CD4-positive, alpha-beta T cell (primary cell): ENCODE results near the gene KPNA6. TPM values are rescaled to one million over a fixed set of nuclear protein-coding genes. Genes with fewer than 3 reads are reported as not detected.
"Not testable (repeated sequence)": the region's sequence is repeated elsewhere in the genome, so short reads cannot be mapped to it uniquely, and the experiment has no call there.

Experiments
- ATAC-seq: fragments of 200-7000 bp; cut with Tn5 transposase; one replicate; pipeline ENCODE4 v1.10.0; 2022; ENCODE audit warnings: mild to moderate bottlenecking; ENCODE audit not compliant: poor library complexity
- CTCF ChIA-PET: fragments of 350-600 bp; sonication (Branson Sonifier 250); formaldehyde crosslinking; loops from one replicate; lab custom pipeline; 2021; ENCODE audit warnings: antibody characterized with exemption, inconsistent platforms; lab: Charles Lee
- POLR2A ChIA-PET: fragments of 350-600 bp; sonication (Branson Sonifier 250); formaldehyde crosslinking; loops from one replicate; lab custom pipeline; 2021; ENCODE audit warnings: antibody characterized with exemption, inconsistent platforms; lab: Charles Lee
- DNase-seq, 14 experiments: peaks; one replicate each; pipeline ENCODE4 v3.0.0-alpha.2; 2013 to 2020; ENCODE audit warnings: mixed read lengths in 2 of 14
- H3K27ac ChIP-seq, 2 donors: one replicate each; pipeline versions ENCODE4 v1.5.1 to v1.7.0; 2013; ENCODE audit warnings: low read length in 2 of 2, low read depth in 1 of 2, mild to moderate bottlenecking in 1 of 2
- H3K27me3 ChIP-seq, 2 experiments: 1 replicate in 1 of 2; 2 replicates in 1 of 2; pipeline versions ENCODE4 v1.6.1 to v1.7.0; 2013; ENCODE audit warnings: low read length in 2 of 2, control low read depth in 1 of 2, mild to moderate bottlenecking in 1 of 2, moderate library complexity in 1 of 2; ENCODE audit not compliant: insufficient read depth in 2 of 2, control insufficient read depth in 1 of 2
- H3K36me3 ChIP-seq: one replicate; pipeline ENCODE4 v1.6.1; 2013; ENCODE audit warnings: low read length, control low read depth; ENCODE audit not compliant: insufficient read depth
- H3K4me1 ChIP-seq: one replicate; pipeline ENCODE4 v1.6.1; 2013; ENCODE audit warnings: low read length, control low read depth; ENCODE audit not compliant: insufficient read depth
- H3K4me3 ChIP-seq: one replicate; pipeline ENCODE4 v1.5.1; 2013; ENCODE audit warnings: mild to moderate bottlenecking, low read length, moderate library complexity
- H3K9me3 ChIP-seq, 2 experiments: 1 replicate in 1 of 2; 2 replicates in 1 of 2; pipeline versions ENCODE4 v1.6.1 to v1.7.0; 2013; ENCODE audit warnings: low read length in 2 of 2, mild to moderate bottlenecking in 2 of 2, control low read depth in 1 of 2, moderate library complexity in 1 of 2; ENCODE audit not compliant: control insufficient read depth in 1 of 2, insufficient read depth in 1 of 2
- H3K27ac Mint-ChIP-seq: one replicate; pipeline ENCODE4 v1.8.0; 2020; ENCODE audit warnings: mixed read lengths
- H3K27me3 Mint-ChIP-seq: one replicate; pipeline ENCODE4 v1.8.0; 2021; ENCODE audit warnings: mixed read lengths
- H3K36me3 Mint-ChIP-seq: one replicate; pipeline ENCODE4 v1.8.0; 2021; ENCODE audit warnings: low read depth, mixed read lengths
- H3K4me1 Mint-ChIP-seq: one replicate; pipeline ENCODE4 v1.8.0; 2021; ENCODE audit warnings: low read depth, mixed read lengths
- H3K4me3 Mint-ChIP-seq: one replicate; pipeline ENCODE4 v1.8.0; 2020; ENCODE audit warnings: mild to moderate bottlenecking, mixed read lengths
- H3K9me3 Mint-ChIP-seq: one replicate; pipeline ENCODE4 v1.8.0; 2020; ENCODE audit warnings: mixed read lengths
- CTCF ChIP-seq: fragments of 200-600 bp; IDR thresholded peaks from one replicate; pipeline ENCODE4 v1.8.0; 2022; ENCODE audit warnings: antibody characterized with exemption, mild to moderate bottlenecking
- intact Hi-C, 2 experiments: fragments of 100-400 bp; cut with DNase I in 1 of 2; cut with micrococcal nuclease in 1 of 2; formaldehyde crosslinking; loops; one replicate each; pipeline versions ENCODE4 v1.15.1 to v1.9.0; 2023 to 2025; cut with DNase I, micrococcal nuclease
- total RNA-seq, 174 experiments: library from RNA in 2 of 174; stranded (reverse) in 2 of 174; gene quantifications; one replicate each; pipeline ENCODE4 v1.2.3 and lab custom pipeline; 2021 to 2026

KPNA6 gene
- total RNA-seq, 2 experiments from 2014 or later: 47.1 to 47.8 TPM

DNA sequence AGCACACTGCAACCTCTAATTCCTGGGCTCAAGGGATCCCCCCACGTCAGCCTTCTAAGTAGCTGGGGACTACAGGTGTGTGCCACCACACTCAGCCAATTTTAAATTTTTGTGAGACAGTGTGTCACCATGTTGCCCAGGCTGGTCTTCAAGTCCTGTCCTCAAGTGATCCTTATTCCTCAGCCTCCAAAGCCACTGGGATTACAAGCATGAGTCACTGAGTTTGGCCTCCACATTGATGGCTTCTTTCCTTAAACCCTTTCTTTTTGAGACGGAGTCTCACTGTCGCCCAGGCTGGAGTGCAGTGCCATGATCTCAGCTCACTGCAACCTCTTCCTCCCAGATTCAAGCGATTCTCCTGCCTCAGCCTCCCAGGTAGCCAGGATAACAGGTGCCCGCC, 7.6 kb downstream of the KPNA6 start:
- no peaks in the 10 kb centered on the region for H3K27me3 Mint-ChIP-seq
- H3K36me3 Mint-ChIP-seq: peaks cover 22% of the 10 kb centered on the region
- H3K27ac ChIP-seq: no peak overlapping the region
- CTCF ChIA-PET: no interaction called here
- H3K27me3 ChIP-seq: no peaks in the 10 kb centered on the region
- H3K4me3 Mint-ChIP-seq: no peak overlapping the region
- H3K4me1 ChIP-seq: peaks cover 68% of the 10 kb centered on the region
- no peaks in the 10 kb centered on the region for H3K9me3 ChIP-seq
- no peaks in the 10 kb centered on the region for H3K9me3 Mint-ChIP-seq
- peaks cover 65% of the 10 kb centered on the region for H3K4me1 Mint-ChIP-seq
- no peak overlapping the region for H3K4me3 ChIP-seq
- no peak for TF ChIP-seq CTCF
- ATAC-seq (no peak), DNase-seq (no peak)
- intact Hi-C loops: no loop called here
- POLR2A ChIA-PET: no interaction called here
- no peak overlapping the region for H3K27ac Mint-ChIP-seq
- H3K36me3 ChIP-seq: peaks cover 14% of the 10 kb centered on the region

GRCh38 chr1:32116531-32116930, 8.7 kb downstream of the KPNA6 start:
- Mint-ChIP-seq H3K27me3 (no peaks in the 10 kb centered on the region), H3K4me1 (peaks cover 65% of the 10 kb centered on the region), H3K27ac (no peak overlapping the region), H3K4me3 (no peak overlapping the region), H3K9me3 (no peaks in the 10 kb centered on the region), H3K36me3 (peaks cover 18% of the 10 kb centered on the region)
- Histone ChIP-seq H3K27ac (no peak overlapping the region), H3K4me3 (no peak overlapping the region), H3K9me3 (no peaks in the 10 kb centered on the region), H3K4me1 (peaks cover 71% of the 10 kb centered on the region), H3K27me3 (no peaks in the 10 kb centered on the region), H3K36me3 (peaks cover 14% of the 10 kb centered on the region)
- CTCF ChIA-PET: no interaction called here
- POLR2A ChIA-PET: interaction anchor here (1.5 kb wide), 1 partner anchor 9 kb away, joined by 7 read pairs; the partner anchor contains the start of gene KPNA6
- no peak for TF ChIP-seq CTCF
- ATAC-seq: no peak
- intact Hi-C loops: no loop called here
- no peak for DNase-seq

DNA sequence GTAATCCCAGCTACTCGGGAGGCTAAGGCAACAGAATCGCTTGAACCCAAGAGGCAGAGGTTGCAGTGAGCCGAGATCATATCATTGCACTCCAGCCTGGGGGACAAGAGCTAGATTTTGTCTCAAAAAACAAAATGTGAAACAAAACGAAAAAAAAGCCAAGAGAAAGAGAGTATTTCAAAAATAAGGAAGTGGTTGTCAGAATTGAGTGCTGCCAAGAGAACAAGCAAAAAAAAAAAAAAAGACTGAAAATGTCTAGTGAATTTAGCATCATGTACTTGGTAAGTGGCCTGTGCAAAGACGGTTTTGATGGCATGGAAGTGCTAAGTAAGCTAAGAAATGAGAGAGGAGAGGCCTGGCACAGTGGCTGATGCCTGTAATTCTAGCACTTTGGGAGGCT, 14.3 kb downstream of the KPNA6 start:
- H3K36me3 Mint-ChIP-seq: peaks cover 5% of the 10 kb centered on the region
- CTCF ChIA-PET: interaction anchor here (1.2 kb wide), 1 partner anchor 13 kb away, joined by 4 read pairs; no protein-coding TSS in a partner anchor
- TF ChIP-seq CTCF: no peak
- POLR2A ChIA-PET: interaction anchor here (0.5 to 3.3 kb wide), 5 partner anchors 14 to 215 kb away, joined by 3 to 18 read pairs (median 3); partner anchors contain the start of genes KPNA6 and LCK
- H3K27me3 ChIP-seq: no peaks in the 10 kb centered on the region
- H3K27me3 Mint-ChIP-seq: no peaks in the 10 kb centered on the region
- DNase-seq (no peak), ATAC-seq (no peak)
- H3K4me3 Mint-ChIP-seq: peak overlapping the region; percentile 8
- H3K27ac ChIP-seq: no peak overlapping the region
- peaks cover 44% of the 10 kb centered on the region for H3K4me1 ChIP-seq
- peak overlapping the region; percentile 57 for H3K27ac Mint-ChIP-seq
- no peaks in the 10 kb centered on the region for H3K36me3 ChIP-seq
- no peaks in the 10 kb centered on the region for H3K9me3 ChIP-seq
- H3K4me3 ChIP-seq: no peak overlapping the region
- intact Hi-C loops: no loop called here
- peaks cover 46% of the 10 kb centered on the region for H3K4me1 Mint-ChIP-seq
- no peaks in the 10 kb centered on the region for H3K9me3 Mint-ChIP-seq

- H3K36me3 ChIP-seq, CTCF ChIA-PET, H3K4me3 Mint-ChIP-seq, H3K36me3 Mint-ChIP-seq, H3K9me3 ChIP-seq, H3K4me3 ChIP-seq, H3K27me3 ChIP-seq, H3K27me3 Mint-ChIP-seq, DNase-seq, H3K9me3 Mint-ChIP-seq, intact Hi-C loops, H3K27ac ChIP-seq, ATAC-seq: not testable (repeated sequence)
- peaks cover 44% of the 10 kb centered on the region for H3K4me1 ChIP-seq
- Mint-ChIP-seq H3K27ac (peak overlapping the region; percentile 50), H3K4me1 (peaks cover 49% of the 10 kb centered on the region)
- POLR2A ChIA-PET: interaction anchor here (0.7 kb wide), 1 partner anchor 15 kb away, joined by 4 read pairs; the partner anchor contains the start of gene KPNA6
Observed at GRCh38 chr1:32123361-32123760, 15.5 kb downstream of the KPNA6 start.
